LNCaP clone FGC (cell line): Measurements from ENCODE around the gene NPSR1.
"Not testable (repeated sequence)": the region's sequence is repeated elsewhere in the genome, so short reads cannot be mapped to it uniquely, and the experiment has no call there.

Experiments
- DNase-seq: peaks from one replicate; pipeline ENCODE4 v3.0.0-alpha.2; 2011; ENCODE audit warnings: low read depth
- H3K4me3 ChIP-seq: 2 replicates; pipeline ENCODE4 v1.5.1; 2011; ENCODE audit warnings: mild to moderate bottlenecking, low read depth, low read length, control low read depth
- TF ChIP-seq, protein P1 (sequence below): IDR thresholded peaks from 2 replicates; pipeline ENCODE4 v1.5.1; 2012; ENCODE audit warnings: mild to moderate bottlenecking; ENCODE audit not compliant: control insufficient read depth, insufficient read depth; ENCODE audit errors: extremely low read depth

Gene NPSR1

DNA sequence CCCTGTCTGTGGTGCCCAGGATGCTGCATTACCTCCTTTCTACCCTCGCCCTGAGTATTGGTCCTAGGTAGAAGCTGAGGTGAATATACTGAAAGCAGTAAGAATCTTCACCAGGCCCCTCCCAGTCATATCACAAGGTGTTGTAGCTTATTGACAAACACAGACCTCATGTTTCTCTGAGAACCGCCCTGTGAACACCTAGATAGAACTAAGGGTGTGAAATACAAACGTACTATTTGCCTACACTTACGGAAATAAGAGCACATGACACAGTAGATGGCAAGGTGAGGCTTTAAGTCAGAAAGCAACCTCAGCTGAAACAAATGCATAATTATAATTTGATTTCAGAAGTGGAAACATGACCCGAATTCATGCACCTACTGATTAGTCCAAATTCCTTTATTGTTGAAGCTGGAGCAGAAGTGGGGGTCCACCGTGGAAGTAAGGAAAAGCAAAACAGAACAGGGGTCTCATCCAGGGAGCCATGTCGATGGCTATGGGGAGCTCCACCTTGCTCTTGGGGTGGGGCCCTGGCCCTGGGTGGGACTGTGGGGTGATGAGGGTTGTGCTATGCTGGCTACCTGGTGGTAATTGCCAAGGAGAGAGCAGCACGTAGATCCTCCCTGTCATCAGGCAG, at the start of gene NPSR1:
Gene NPSR1, plus strand, starts transcription at position 587 of the 637 bp plus-strand sequence. CDS start 195 bp downstream, outside the sequence.
- TF ChIP-seq, protein P1, sequence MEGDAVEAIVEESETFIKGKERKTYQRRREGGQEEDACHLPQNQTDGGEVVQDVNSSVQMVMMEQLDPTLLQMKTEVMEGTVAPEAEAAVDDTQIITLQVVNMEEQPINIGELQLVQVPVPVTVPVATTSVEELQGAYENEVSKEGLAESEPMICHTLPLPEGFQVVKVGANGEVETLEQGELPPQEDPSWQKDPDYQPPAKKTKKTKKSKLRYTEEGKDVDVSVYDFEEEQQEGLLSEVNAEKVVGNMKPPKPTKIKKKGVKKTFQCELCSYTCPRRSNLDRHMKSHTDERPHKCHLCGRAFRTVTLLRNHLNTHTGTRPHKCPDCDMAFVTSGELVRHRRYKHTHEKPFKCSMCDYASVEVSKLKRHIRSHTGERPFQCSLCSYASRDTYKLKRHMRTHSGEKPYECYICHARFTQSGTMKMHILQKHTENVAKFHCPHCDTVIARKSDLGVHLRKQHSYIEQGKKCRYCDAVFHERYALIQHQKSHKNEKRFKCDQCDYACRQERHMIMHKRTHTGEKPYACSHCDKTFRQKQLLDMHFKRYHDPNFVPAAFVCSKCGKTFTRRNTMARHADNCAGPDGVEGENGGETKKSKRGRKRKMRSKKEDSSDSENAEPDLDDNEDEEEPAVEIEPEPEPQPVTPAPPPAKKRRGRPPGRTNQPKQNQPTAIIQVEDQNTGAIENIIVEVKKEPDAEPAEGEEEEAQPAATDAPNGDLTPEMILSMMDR, result no peak
- H3K4me3 ChIP-seq, result no peak within 1 kb of the TSS
- no peak for DNase-seq

GRCh38 chr7:34612661-34613060, 45.4 kb upstream of the NPSR1 start:
- TF ChIP-seq, protein P1, result no peak
- no peak overlapping the region for H3K4me3 ChIP-seq
- no peak for DNase-seq

GRCh38 chr7:34620425-34620824, 37.6 kb upstream of the NPSR1 start:
- TF ChIP-seq, protein P1, result no peak
- no peak overlapping the region for H3K4me3 ChIP-seq
- DNase-seq, result no peak

DNA sequence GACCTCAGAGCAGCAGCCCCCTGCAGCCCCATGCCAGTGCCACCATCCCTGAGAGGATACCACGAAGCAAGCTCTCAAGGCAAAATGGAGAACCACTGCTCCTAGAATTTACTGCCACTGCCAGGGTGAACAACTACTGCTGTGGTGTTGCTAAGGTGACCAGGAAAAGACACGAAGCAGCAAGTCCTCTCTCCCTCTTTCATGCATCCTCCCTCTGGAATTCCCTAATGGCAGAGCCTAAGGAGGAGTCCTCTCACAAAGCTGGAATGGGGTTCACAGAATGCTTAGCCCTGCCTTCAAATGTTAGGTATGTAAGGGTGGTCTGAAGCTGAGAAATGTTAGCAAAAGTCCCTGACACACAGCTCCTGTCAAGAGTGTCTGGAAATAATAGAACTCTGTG, 35.8 kb upstream of the NPSR1 start:
- H3K4me3 ChIP-seq, result no peak overlapping the region
- TF ChIP-seq, protein P1, result no peak
- no peak for DNase-seq

GRCh38 chr7:34622771-34623250, 35.2 kb upstream of the NPSR1 start:
- H3K4me3 ChIP-seq, result no peak overlapping the region
- TF ChIP-seq, protein P1, result no peak
- DNase-seq, result no peak

DNA sequence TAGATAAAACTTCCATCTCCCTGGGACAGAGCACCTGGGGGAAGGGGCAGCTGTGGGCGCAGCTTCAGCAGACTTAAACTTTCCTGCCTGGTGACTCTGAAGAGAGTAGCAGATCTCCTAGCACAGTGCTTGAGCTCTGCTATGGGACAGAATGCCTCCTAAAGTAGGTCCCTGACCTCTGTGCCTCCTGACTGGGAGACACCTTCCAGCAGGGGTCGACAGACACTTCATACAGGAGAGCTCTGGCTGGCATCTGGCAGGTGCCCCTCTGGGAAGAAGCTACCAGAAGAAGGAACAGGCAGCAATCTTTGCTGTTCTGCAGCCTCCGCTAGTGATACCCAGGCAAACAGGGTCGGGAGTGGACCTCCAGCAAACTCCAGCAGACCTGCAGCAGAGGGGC, 29.4 kb upstream of the NPSR1 start:
- not testable (repeated sequence) for H3K4me3 ChIP-seq, DNase-seq

DNA sequence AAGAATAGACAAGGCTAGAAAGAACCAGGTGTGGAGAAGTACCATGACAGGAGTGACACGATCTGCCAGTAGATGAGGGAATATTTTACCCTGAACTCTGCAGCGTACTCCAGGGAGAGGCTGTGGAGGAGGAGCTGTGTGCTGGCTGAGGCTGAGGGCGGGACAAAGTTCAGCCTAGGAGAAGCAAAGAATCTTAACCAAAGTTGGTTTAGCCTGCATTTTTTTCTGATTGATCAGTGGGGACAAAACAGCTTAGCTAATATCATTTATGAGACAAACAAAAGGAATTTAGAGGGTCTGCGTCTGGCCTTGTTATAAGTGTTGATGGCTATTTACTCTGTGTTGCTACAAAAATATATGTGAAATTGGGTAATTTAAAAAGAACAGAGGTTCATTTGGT, 5.2 kb upstream of the NPSR1 start:
- no peak for DNase-seq
- TF ChIP-seq, protein P1, result no peak
- no peak overlapping the region for H3K4me3 ChIP-seq
